VCaP (cell line): ENCODE measurements around the gene GNAO1.
A peak's percentile ranks its signal among the peaks of the same experiment; 100 is the strongest.

Experiments
- H3K27ac ChIP-seq: fragments of 450-650 bp; 2 replicates; pipeline ENCODE4 v1.5.1; 2017
- TF ChIP-seq, protein P1 (sequence below): fragments of 450-650 bp; conservative IDR thresholded peaks from 2 replicates; pipeline ENCODE4 v1.5.1; 2017; ENCODE audit warnings: mild to moderate bottlenecking, moderate library complexity

GNAO1 gene

DNA sequence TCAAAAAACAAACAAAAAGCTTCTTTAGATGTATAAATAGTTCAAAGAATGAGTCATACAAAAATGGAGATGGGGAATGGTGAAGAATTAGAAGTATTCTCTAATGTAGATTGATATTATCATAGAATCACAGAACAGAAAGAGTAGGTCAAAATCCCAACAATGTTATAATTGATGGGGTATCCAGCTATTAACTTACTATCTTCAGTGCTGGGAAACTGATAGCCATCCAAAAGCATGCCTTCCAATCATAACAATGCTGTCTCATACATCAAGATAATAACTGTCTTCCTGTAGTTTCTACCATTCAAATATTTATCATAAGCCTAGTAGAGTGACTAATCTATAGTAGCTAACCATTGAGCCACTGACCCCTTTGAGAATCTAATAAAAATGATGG is 26.7 kb upstream of the GNAO1 start:
- TF ChIP-seq, protein P1, sequence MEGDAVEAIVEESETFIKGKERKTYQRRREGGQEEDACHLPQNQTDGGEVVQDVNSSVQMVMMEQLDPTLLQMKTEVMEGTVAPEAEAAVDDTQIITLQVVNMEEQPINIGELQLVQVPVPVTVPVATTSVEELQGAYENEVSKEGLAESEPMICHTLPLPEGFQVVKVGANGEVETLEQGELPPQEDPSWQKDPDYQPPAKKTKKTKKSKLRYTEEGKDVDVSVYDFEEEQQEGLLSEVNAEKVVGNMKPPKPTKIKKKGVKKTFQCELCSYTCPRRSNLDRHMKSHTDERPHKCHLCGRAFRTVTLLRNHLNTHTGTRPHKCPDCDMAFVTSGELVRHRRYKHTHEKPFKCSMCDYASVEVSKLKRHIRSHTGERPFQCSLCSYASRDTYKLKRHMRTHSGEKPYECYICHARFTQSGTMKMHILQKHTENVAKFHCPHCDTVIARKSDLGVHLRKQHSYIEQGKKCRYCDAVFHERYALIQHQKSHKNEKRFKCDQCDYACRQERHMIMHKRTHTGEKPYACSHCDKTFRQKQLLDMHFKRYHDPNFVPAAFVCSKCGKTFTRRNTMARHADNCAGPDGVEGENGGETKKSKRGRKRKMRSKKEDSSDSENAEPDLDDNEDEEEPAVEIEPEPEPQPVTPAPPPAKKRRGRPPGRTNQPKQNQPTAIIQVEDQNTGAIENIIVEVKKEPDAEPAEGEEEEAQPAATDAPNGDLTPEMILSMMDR: no peak
- no peak overlapping the region for H3K27ac ChIP-seq

DNA sequence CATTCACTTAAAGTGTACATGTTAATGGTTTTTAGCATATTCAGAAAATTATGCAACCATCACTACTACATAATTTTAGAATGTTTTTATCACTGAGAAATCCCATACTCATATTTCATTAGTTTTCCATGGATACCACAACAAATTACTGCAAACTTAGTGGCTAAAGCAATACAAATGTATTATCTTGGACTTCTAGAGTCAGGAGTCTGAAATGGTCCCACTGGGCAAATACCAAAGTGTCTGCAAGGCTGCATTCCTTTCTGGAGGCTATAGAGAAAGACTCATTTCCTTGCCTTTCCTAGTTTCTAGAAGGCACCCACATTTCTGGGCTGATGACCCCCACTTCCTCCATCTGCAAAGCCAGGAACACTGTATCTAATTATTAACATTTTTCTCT is 16.9 kb upstream of the GNAO1 start:
- no peak overlapping the region for H3K27ac ChIP-seq
- TF ChIP-seq, protein P1: no peak

DNA sequence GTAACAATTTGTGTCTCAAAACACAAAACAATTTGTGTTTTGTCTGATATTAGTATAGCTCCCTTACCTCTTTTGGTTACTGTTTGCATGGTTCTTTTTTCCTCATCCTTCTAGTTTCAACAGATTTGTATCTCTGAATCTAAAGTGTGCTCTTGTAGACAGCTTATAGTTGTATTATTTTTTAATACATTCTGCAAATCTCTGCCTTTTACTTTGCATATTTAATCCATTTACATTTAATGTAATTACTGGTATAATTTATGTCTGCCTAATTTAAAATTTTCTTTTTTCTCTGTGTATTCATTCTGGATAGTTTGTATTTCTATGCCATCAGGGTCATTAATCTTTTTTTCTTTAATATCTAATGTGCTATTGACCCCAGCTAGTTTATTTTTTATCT is 9.9 kb upstream of the GNAO1 start:
- TF ChIP-seq, protein P1: no peak
- H3K27ac ChIP-seq: no peak overlapping the region

DNA sequence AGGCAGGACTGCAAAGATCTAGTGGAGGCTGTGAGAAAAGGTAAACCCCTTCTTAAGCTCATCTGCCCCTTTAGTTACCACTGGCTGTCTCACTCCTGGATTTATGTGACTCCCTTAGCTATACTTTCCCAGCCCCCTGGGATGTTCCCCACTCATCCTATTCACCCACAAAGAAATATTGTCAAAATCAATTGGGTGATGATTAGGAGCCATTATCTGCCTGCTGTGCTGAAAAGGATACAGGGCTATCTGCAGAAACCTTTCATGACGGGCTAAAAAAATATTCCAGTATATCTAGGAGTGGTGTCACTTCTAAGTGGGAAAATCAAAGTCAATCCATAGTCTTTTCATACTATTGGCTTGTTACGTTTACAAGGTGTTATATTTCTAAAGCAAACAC is 8.0 kb upstream of the GNAO1 start:
- TF ChIP-seq, protein P1: no peak

DNA sequence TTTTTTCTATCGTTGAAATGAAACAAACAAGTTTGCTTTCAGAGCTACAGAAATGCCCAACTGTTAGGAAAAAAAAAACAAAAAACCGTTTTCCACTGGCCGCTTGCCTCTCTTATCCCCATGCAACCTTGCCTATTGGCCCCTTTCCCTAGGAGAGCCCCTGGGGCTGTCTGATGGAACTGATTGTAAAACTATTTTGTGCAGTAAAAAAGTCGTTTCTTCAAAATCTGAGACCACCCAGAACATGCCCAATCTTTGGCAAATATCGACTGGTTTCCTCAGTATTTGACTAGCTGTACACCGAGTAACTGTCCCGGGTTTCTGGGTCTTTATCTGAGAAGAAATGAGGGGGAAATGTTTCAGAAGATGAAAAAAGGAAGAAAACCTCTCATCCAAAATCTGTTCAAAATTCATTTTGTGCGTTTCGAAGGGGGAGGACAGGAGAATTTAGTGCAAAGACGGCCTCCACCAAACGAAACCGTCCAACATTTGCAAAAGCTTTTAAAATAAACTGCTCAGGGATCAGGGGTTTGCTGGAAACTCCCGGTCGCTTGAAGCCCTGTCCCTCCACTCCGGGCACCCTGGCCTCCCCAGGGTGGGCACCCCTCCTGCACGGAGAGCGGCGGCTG is 1.1 kb upstream of the GNAO1 start:
- TF ChIP-seq, protein P1: no peak

More for the DNA sequence above, 8.0 kb upstream of the GNAO1 start:
- no peak overlapping the region for H3K27ac ChIP-seq

DNA sequence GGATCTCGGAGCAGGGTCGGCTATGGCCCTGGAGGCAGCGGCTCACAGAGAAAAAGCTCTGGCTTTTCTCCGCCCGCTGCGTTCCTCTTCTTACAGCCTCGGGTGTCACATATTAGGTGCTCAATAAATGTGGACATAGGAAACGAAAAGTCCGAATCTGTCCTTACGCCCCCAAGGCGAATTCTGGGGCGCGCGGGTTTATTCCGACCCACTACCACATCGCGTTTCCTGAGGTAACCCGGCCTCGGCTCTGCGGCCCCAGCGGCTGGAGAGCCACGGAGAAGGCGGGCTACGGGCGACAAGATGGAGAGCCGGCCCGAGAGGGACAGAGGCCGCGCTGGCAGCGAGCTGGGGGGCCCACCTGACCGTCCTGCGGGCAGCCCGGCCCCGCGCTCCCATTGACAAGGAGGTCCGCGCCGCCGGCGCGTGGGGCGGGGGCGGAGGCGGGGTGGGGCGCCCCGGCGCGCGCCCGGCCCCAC is 573 bp upstream of the GNAO1 start:
- TF ChIP-seq, protein P1: no peak
- H3K27ac ChIP-seq: peak overlapping the region; percentile 45; the same call in 1 of the 2 replicates

More for the DNA sequence above, 1.1 kb upstream of the GNAO1 start:
- no peak overlapping the region for H3K27ac ChIP-seq

DNA sequence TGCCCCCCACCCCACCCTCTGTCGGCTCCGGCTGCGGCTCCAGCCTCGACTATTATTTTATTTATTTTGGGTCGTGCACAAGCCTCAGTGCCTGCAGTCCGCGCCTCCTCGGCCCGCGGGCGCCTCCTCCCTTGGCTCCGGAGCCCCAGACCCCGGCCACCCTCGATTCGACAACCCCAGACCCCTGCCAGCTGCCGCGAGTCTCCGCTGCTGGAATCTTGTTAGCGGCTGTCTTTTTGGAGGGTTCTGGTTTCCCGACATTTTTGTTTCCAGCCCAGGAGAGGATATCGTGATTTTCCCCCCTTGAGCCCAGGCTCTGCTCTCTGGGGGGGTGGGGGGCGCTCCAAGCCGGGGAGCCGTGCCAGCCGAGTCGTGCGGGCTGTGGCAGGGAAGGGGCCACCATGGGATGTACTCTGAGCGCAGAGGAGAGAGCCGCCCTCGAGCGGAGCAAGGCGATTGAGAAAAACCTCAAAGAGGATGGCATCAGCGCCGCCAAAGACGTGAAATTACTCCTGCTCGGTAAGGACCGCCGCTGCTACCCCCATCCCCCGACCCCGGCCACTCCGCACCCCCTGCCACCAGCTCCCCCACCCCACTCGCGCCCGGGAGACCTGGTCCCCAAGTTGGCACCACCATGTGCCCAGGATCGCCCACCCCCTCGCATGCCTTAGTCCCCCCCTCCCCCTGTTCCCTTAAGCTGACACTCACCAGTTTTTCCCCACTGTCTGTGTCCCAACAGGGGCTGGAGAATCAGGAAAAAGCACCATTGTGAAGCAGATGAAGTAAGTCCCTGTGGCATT is 746 bp downstream of the GNAO1 start:
- TF ChIP-seq, protein P1: no peak
- H3K27ac ChIP-seq: peak overlapping the region; percentile 45; the same call in 1 of the 2 replicates
